Subcutaneous abdominal adipose tissue (tissue), 5 donors: ENCODE measurements around the gene MAML2.

ENCODE experiments used
- H3K27ac ChIP-seq: one replicate; pipeline ENCODE4 v1.7.0; 2013; ENCODE audit warnings: low read depth, mild to moderate bottlenecking, inconsistent platforms, low read length, moderate library complexity
- H3K27me3 ChIP-seq, 5 donors: one replicate each; pipeline ENCODE4 v1.7.0; 2013; ENCODE audit warnings: low read length in 5 of 5, inconsistent platforms in 1 of 5; ENCODE audit not compliant: control insufficient read depth in 5 of 5, insufficient read depth in 4 of 5
- H3K36me3 ChIP-seq, 5 donors: one replicate each; pipeline ENCODE4 v1.7.0; 2013; ENCODE audit warnings: low read length in 5 of 5; ENCODE audit not compliant: control insufficient read depth in 5 of 5, insufficient read depth in 5 of 5
- H3K4me1 ChIP-seq, 5 donors: one replicate each; pipeline ENCODE4 v1.7.0; 2013; ENCODE audit warnings: low read length in 5 of 5, mild to moderate bottlenecking in 3 of 5, moderate library complexity in 1 of 5; ENCODE audit not compliant: control insufficient read depth in 5 of 5, insufficient read depth in 5 of 5
- H3K4me3 ChIP-seq, 5 donors: one replicate each; pipeline ENCODE4 v1.7.0; 2013; ENCODE audit warnings: low read length in 5 of 5, low read depth in 1 of 5
- H3K9ac ChIP-seq, 5 donors: one replicate each; pipeline ENCODE4 v1.7.0; 2013; ENCODE audit warnings: low read length in 5 of 5, mild to moderate bottlenecking in 4 of 5, moderate library complexity in 3 of 5
- H3K9me3 ChIP-seq, 5 donors: one replicate each; pipeline ENCODE4 v1.7.0; 2013; ENCODE audit warnings: low read length in 5 of 5; ENCODE audit not compliant: control insufficient read depth in 5 of 5
- donor health status: healthy.
- donor health status: healthy.
- donor health status: healthy.
- donor health status: healthy.
- donor health status: healthy.

The MAML2 gene

GRCh38 chr11:96037405-96037949, 305.5 kb downstream of the MAML2 start:
- Histone ChIP-seq H3K27me3 (no peaks in the 10 kb centered on the region), H3K4me1 (peaks cover 0 to 43% (median 33%) of the 10 kb centered on the region in 5 donors), H3K27ac (no peak overlapping the region), H3K9ac (no peak overlapping the region), H3K9me3 (peaks cover 0 to 2% (median 0%) of the 10 kb centered on the region in 5 donors), H3K4me3 (peak overlapping the region in 1 of 5 donors; percentile 22), H3K36me3 (no peaks in the 10 kb centered on the region)

- peaks cover 0 to 2% (median 0%) of the 10 kb centered on the region in 5 donors for H3K9me3 ChIP-seq
- H3K27ac ChIP-seq: no peak overlapping the region
- H3K4me3 ChIP-seq: no peak overlapping the region
- H3K27me3 ChIP-seq: no peaks in the 10 kb centered on the region
- peaks cover 0 to 43% (median 33%) of the 10 kb centered on the region in 5 donors for H3K4me1 ChIP-seq
- H3K9ac ChIP-seq: no peak overlapping the region
- no peaks in the 10 kb centered on the region for H3K36me3 ChIP-seq
These were observed 306.1 kb downstream of the MAML2 start for GRCh38 chr11:96036863-96037262.

GRCh38 chr11:96035740-96036078, 307.3 kb downstream of the MAML2 start:
- Histone ChIP-seq H3K27me3 (no peaks in the 10 kb centered on the region), H3K4me1 (peaks cover 0 to 45% (median 33%) of the 10 kb centered on the region in 5 donors), H3K36me3 (no peaks in the 10 kb centered on the region), H3K9ac (no peak overlapping the region), H3K9me3 (peaks cover 0 to 2% (median 0%) of the 10 kb centered on the region in 5 donors), H3K27ac (peak overlapping the region; percentile 81), H3K4me3 (no peak overlapping the region)

GRCh38 chr11:96035031-96035739, 307.8 kb downstream of the MAML2 start:
- Histone ChIP-seq H3K27ac (peak overlapping the region; percentile 81), H3K27me3 (no peaks in the 10 kb centered on the region), H3K36me3 (no peaks in the 10 kb centered on the region), H3K9ac (peak overlapping the region in 1 of 5 donors; percentile 6), H3K4me1 (peaks cover 0 to 46% (median 36%) of the 10 kb centered on the region in 5 donors), H3K9me3 (peaks cover 0 to 2% (median 0%) of the 10 kb centered on the region in 5 donors), H3K4me3 (no peak overlapping the region)

GRCh38 chr11:96033599-96033998, 309.4 kb downstream of the MAML2 start:
- H3K4me3 ChIP-seq: no peak overlapping the region
- peaks cover 0 to 2% (median 0%) of the 10 kb centered on the region in 5 donors for H3K9me3 ChIP-seq
- peak overlapping the region; percentile 81 for H3K27ac ChIP-seq
- no peak overlapping the region for H3K9ac ChIP-seq
- H3K27me3 ChIP-seq: no peaks in the 10 kb centered on the region
- no peaks in the 10 kb centered on the region for H3K36me3 ChIP-seq
- H3K4me1 ChIP-seq: peaks cover 0 to 46% (median 36%) of the 10 kb centered on the region in 5 donors

GRCh38 chr11:96033095-96033494, 309.9 kb downstream of the MAML2 start:
- Histone ChIP-seq H3K27me3 (no peaks in the 10 kb centered on the region), H3K27ac (peak overlapping the region; percentile 59), H3K4me3 (no peak overlapping the region), H3K4me1 (peaks cover 0 to 46% (median 36%) of the 10 kb centered on the region in 5 donors), H3K9ac (no peak overlapping the region), H3K9me3 (peaks cover 0 to 2% (median 0%) of the 10 kb centered on the region in 5 donors), H3K36me3 (no peaks in the 10 kb centered on the region)

- peaks cover 0 to 19% (median 5%) of the 10 kb centered on the region in 5 donors for H3K4me1 ChIP-seq
- no peaks in the 10 kb centered on the region for H3K9me3 ChIP-seq
- no peaks in the 10 kb centered on the region for H3K27me3 ChIP-seq
- no peak overlapping the region for H3K27ac ChIP-seq
- H3K9ac ChIP-seq: no peak overlapping the region
- H3K36me3 ChIP-seq: no peaks in the 10 kb centered on the region
- no peak overlapping the region for H3K4me3 ChIP-seq
These were observed 314.2 kb downstream of the MAML2 start for GRCh38 chr11:96028746-96029145.

- Histone ChIP-seq H3K4me1 (peaks cover 0 to 8% (median 3%) of the 10 kb centered on the region in 5 donors), H3K4me3 (no peak overlapping the region), H3K9me3 (no peaks in the 10 kb centered on the region), H3K27ac (no peak overlapping the region), H3K9ac (no peak overlapping the region), H3K36me3 (no peaks in the 10 kb centered on the region), H3K27me3 (no peaks in the 10 kb centered on the region)
These were observed 316.0 kb downstream of the MAML2 start for GRCh38 chr11:96027021-96027420.

- H3K9ac ChIP-seq: no peak overlapping the region
- H3K27ac ChIP-seq: no peak overlapping the region
- no peaks in the 10 kb centered on the region for H3K27me3 ChIP-seq
- H3K4me3 ChIP-seq: no peak overlapping the region
- H3K36me3 ChIP-seq: no peaks in the 10 kb centered on the region
- H3K4me1 ChIP-seq: peaks cover 0 to 8% (median 3%) of the 10 kb centered on the region in 5 donors
- H3K9me3 ChIP-seq: no peaks in the 10 kb centered on the region
These were observed 316.7 kb downstream of the MAML2 start for GRCh38 chr11:96026310-96026709.

GRCh38 chr11:96024666-96025065, 318.3 kb downstream of the MAML2 start:
- Histone ChIP-seq H3K9ac (no peak overlapping the region), H3K4me1 (no peaks in the 10 kb centered on the region)

More at GRCh38 chr11:96024666-96025065, 318.3 kb downstream of the MAML2 start:
- no peaks in the 10 kb centered on the region for H3K9me3 ChIP-seq
- H3K27ac ChIP-seq: no peak overlapping the region
- no peak overlapping the region for H3K4me3 ChIP-seq
- no peaks in the 10 kb centered on the region for H3K36me3 ChIP-seq
- no peaks in the 10 kb centered on the region for H3K27me3 ChIP-seq
